Posterior cingulate gyrus (tissue), 11 donors: ENCODE measurements around the gene ANO1.
A peak's percentile ranks its signal among the peaks of the same experiment; 100 is the strongest.

Source experiments
- DNase-seq, 10 donors: peaks; one replicate each; pipeline versions ENCODE4 v3.0.0 to v3.0.0-alpha.2; 2020 to 2021; ENCODE audit warnings: mixed read lengths in 3 of 10
- intact Hi-C: fragments of 100-400 bp; cut with DNase I; formaldehyde crosslinking; loops from one replicate; pipeline ENCODE4 v1.15.1; 2023

The ANO1 gene

DNA sequence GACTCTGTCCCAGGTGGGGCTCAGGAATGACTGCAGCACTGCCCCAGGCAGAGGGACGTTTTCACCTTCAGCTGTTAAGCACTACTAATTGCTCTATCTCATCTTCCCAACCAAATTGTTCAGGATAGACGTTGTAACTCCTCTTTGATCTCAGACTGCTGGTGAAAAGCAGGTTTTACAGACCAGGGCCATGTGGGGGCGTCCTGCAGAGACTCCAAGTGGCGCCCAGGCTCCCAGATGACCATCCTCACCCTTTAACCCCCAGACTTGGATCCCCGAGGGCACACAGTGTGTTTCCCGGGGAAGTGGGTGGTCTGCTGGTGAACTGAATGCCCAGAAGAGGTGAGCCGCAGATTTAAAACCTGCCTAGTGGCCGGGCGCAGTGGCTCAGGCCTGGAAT is 148.8 kb downstream of the ANO1 start:
- DNase-seq = peak in 1 of 10 donors; percentile 55
- intact Hi-C loops = no loop called here

DNA sequence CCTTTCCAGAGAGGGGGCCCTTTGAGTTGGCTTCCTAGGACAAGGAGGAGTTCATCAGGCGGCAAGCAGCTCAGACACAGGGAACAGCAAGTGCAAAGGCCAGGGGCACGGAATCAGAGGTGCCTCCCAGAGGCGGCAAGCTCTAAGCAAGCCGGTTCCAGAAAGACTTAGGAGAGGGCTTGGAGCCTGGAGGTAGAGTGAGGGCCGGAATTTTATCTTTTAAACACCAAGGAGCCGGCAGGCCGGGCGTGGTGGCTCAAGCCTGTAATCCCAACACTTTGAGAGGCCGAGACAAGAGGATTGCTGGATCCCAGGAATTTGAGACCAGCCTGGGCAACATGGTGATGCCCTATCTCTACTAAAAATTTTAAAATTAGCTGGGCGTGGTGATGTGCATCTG is 151.6 kb downstream of the ANO1 start:
- intact Hi-C loops = no loop called here
- peak in 2 of 10 donors; percentile 7 to 52 for DNase-seq

DNA sequence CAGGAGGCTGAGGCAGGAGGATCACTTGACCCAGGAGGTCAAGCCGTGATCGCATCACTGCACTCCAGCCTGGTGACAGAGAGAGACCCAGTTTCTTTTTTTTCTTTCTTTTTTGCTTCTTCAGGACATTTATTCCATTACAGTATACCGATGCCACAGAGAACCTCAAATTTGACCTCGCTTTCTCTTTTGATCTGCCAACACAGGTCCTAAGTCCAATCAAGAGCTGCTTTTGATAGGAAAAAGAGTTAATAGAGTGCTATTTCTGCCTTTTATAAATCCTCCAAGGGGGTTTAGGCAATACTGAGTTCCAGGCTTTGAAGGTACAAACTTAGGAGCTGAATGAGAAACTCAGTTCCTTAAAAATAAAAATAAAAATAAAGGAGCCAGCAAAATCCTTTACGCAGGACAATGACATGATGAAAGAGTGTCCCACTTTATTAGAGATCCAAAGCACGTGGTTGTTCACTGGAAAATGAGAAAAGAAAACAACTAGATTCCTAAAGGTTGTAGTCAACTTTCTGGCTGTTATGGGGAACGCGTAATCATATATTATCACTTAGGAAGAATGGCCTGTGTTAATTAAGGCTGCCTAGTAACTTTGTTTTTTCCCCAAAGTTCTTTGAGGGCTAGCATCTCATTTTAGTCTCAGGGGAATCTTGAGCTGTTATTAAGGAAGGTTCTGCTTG is 152.2 kb downstream of the ANO1 start:
- intact Hi-C loops = no loop called here

DNA sequence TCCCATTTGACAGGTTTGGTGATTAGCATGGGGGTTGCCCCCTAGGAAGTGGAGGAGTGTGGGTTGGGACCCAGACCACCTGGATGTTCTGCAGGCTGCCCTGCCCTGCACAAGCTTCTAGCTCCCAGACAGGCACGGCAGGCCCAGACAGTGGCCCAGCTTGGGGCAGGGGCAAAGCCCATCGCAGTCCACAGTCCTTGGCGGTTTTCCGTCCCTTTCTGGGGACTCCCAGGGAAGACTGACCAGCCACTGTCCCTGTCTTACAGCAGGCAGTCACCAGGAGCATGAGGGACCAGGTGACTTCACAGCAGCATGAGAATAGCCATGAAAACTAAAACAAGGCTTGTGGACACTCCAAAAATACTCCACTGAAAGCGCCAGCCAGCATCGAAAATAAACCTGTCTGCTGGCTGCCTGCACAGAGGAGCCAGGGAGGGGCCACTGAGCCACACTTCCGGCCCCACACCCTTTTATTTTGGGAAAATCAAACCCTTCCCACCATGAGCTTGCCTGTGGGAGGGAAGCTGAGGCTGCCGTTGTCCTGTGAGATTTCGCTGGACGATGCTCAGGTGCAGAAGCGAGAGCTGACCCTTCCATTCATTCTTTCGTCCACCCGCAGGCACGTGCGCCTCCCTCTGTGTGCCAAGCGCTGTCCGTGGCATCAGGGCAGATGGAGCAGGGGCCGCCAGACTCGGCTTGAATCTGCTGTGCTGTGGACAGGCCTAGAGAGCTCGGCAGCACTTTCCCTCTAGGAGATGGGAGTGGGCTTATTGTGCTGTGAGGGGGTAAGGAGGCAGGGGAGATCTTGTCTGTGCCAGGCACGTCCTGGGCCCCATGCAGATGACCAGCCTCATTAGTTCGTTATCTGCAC is 153.0 kb downstream of the ANO1 start:
- DNase-seq = peak in 1 of 10 donors; percentile 64
- intact Hi-C loops = no loop called here

More for the DNA sequence above, 152.2 kb downstream of the ANO1 start:
- no peak for DNase-seq

DNA sequence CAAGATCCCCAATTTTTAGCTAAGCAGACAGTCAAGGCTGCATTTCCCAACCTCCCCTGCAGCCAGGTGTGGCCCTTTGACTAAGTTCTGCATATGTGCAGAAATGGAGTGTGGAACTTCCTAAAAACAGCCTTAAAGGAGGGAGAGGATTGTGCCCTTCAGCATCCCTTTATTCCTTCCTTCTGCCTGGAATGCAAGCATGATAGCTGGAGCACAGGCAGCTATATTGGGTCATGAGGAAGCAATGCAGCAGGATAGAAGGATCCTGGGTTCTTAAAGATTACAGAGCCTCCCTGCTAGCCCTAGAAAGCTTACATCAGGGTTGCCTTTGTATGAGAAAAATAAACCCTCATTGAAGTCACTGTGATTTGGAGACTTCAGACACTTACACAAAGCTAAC is 154.9 kb downstream of the ANO1 start:
- intact Hi-C loops = no loop called here

DNA sequence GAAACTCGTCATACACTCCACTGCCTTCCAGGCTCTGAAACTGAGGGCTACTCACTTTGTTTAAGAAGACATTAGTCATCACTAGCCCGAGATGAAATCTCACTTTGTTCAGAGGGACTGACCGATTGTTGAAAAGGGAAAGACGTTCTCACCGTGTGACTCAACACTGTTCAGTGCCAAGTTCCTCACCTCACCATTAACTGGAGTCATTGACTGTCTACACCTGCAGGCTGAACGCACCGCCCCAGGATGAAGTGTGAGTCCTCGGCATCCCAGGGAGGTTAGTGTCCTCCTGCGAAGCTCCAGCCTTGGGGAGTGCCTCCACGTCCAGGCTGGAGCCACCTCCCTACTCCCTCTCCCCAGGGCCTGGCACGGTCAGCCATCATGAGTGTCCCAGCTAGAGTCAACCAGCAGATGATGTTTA is 155.4 kb downstream of the ANO1 start:
- intact Hi-C loops = no loop called here
- DNase-seq = no peak

More for the DNA sequence above, 154.9 kb downstream of the ANO1 start:
- no peak for DNase-seq

DNA sequence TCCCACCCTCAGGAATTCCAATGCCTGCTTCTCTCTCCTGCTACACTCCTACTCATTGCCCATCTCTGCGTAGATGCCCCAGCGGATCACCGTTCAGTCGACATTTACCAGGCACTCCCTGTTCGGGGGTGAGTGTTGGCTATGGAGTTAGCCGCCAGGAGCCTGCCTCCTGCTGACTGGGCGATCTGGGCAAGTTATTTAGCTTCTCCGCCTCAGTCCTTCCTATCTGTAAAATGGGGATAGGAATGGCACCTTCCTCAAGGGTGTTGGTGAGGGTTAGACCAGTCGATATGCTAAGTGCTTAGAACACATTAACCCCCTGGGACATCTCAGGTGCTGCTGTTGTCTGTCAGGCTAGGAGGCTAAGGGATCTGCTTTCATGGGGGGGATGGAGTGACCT is 155.8 kb downstream of the ANO1 start:
- intact Hi-C loops = no loop called here

More for the DNA sequence above, 155.8 kb downstream of the ANO1 start:
- no peak for DNase-seq
